ENCODE measurements around the gene B3GNT5.
A peak's percentile ranks its signal among the peaks of the same experiment; 100 is the strongest.
"Not testable (repeated sequence)": the region's sequence is repeated elsewhere in the genome, so short reads cannot be mapped to it uniquely, and the experiment has no call there.

The B3GNT5 gene

GRCh38 chr3:183252973-183253527, at the start of gene B3GNT5:
Gene B3GNT5, plus strand, starts transcription at chr3:183253253. Its CDS starts 16,546 bp downstream, at chr3:183269799.
- DNase-seq: peak; percentile 71

DNA sequence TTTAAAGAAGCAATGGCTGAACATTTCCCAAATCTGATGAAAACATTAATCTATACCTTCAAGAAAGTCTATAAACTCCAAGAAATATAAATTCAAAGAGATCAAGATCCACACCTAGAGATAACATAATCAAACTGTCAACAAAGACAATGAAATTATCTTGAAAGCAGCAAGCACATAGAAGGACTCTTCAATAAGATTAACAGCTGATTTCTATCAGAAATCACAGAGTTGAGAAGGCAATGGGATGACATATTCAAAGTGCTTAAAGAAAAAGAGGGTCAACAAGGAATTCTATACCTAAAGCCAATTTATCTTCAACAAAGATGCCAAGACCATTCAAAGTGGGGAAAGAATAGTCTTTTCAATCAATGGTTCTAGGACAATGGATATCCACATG, 49.4 kb upstream of the B3GNT5 start:
- no peak for DNase-seq

GRCh38 chr3:183208260-183208659, 44.8 kb upstream of the B3GNT5 start:
- no peak for DNase-seq

- no peak for DNase-seq
These were observed 44.3 kb upstream of the B3GNT5 start for GRCh38 chr3:183208800-183209199.

DNA sequence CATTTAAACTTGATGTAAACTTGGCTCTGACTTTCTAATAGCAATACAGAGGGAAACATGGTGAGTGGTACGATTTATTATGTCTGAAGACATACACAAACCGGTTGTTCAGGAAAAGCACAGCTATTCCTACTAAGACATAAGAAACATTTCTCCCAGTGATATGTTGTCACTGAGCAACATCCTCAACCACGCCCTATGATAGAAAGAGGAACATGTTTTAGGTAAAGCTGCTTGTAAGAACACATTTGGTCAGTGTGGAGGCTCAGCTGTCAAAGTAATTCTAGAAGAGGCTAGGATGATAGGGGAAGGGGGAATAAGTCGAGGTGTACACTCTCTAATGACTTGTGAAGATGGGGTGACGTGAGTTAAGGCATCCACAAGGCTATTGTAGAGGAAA, 42.7 kb upstream of the B3GNT5 start:
- no peak for DNase-seq

DNA sequence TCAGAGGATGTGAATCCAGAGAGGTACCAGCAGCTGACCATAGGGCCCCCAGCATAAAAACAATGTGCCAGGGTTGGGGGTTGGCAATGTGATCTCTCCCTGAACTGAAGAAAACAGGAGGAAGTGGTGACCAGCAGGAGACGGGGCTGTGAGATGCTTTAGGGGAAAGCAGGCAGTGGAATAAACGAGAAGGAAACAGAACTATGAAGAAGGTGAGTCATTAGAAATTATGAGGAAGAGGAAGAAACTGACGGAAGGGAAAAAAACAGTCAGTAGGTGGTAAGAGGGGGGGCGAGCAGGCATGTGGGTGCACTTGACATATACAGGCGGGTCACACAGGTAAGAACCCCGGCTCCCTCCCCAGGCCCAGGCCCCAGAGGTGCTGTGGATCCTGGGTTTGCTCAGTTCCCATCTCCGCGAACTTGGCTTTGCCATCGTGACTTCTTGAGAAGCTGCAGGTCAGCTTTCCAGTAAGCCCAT, 42.2 kb upstream of the B3GNT5 start:
- no peak for DNase-seq

- no peak for DNase-seq
These were observed 41.7 kb upstream of the B3GNT5 start for GRCh38 chr3:183211352-183211751.

DNA sequence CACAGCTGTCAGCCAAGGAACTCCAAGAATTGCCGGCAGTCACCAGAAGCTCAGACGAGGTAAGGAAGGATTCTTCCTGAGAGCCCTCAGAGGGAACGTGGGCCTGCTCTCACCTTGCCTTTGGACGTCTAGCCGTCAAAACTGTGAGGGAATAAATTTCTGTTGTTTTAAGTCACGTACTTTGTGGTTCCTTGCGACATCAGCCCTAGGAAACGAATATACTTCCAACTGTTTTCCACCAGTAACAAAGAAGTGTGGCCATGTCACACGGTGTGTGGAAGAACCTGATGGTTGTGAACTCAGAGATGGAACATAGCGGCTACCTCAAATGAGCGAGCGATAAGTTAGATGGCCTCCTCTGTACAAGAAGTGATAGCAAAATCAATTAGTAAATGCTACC, 41.0 kb upstream of the B3GNT5 start:
- DNase-seq: no peak

GRCh38 chr3:183212565-183212964, 40.5 kb upstream of the B3GNT5 start:
- DNase-seq: no peak

- DNase-seq: no peak
These were observed 39.4 kb upstream of the B3GNT5 start for GRCh38 chr3:183213415-183214276.

- DNase-seq: no peak
These were observed 38.8 kb upstream of the B3GNT5 start for GRCh38 chr3:183214277-183214612.

DNA sequence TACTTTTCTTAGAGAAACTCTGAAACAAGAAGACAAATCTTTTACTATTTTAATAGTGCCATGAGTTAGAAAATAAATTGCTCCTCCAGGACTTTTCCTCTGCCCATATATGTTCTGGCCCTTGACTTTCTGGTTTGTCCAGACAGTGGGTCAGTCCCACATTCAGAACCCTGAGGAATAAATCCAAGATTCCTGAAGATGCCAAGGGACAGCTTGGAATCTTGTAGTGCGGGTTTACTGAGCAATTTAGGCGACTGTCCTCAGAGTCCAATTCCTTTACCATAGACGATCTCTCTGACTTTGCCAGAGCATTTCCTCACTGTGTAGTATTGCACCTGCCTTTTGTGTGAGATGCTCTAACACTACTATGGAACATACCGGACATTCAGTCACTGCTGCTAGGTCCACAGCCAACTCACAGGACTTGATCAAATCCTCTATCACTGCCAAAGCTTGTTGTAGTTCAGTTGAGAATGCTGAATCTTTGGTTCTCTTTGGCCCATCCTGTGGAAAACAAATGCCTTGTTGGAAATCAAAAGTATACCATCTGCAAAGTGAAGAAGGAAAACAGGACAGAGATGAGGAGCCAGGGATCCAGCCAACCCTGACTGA, 37.4 kb upstream of the B3GNT5 start:
- DNase-seq: no peak

- no peak for DNase-seq
These were observed 35.3 kb upstream of the B3GNT5 start for GRCh38 chr3:183217548-183218332.

GRCh38 chr3:183218826-183219225, 34.2 kb upstream of the B3GNT5 start:
- DNase-seq: no peak

- no peak for DNase-seq
These were observed 32.2 kb upstream of the B3GNT5 start for GRCh38 chr3:183220828-183221227.

DNA sequence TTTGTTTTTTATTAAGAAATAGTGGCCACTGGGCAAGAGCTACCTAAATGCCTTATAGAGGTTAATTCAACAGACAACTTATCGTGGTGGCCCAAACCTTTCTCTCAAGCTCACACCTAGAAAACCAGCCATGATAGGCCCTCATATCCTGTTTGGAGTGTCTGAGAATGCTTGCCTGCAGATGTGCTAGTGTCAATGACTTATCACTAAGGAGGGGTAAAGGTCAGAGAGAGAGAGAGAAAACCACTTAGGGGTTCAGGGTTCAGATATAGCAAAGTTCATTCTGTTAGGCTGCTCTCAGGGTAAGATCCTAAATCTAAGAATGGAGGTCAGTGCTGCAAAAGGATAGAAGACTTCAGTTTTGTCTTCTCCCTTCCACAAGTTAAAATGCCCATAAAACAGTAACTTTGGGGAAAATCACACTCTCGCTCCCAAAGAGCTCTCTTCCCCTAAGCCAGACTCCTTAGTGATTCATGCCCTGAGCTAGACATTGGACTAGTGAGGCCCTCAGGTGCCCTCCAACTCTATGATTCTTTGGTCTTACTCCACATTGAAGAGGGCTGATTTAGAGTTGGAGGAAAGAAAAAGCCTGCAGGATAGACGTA, 30.3 kb upstream of the B3GNT5 start:
- DNase-seq: no peak

DNA sequence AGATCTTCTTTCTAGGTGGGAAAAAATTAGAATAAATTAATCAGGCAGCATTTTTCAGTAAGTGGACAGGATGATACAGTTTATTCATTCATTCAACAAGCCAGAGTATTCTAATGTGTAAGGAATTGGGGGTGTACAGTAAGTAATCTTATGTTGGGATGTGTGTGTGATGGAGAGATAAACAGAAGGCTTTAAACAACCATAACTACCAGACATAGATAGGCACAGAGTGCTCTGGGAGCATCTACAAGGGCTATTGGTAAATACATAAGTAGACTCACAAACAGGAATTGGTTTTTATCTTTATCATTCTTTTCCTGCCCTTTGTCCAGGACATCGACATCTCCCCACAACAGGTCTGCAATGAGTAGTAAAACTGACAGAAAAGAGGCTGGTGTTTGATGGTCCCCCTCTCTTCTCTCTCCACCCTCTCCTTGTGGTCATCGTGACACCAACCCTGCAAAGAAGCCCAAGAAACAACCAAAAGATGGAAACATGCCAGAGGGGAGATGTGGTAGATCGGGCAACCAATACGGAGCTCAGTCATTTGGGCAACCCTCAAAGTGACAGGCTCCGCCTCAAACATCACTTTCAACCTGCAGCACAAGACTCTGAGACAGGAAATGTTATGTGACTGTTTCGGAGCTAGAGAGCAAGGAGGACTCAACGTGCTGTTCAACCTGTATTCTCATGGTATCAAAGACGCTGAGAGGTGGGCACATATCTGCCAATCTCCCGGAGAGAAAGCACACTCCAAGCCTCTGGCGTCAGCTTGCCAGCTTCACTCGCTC, 28.7 kb upstream of the B3GNT5 start:
- DNase-seq: peak; percentile 61

- no peak for DNase-seq
These were observed 26.6 kb upstream of the B3GNT5 start for GRCh38 chr3:183226333-183226890.

- DNase-seq: no peak
These were observed 25.5 kb upstream of the B3GNT5 start for GRCh38 chr3:183227586-183227985.

GRCh38 chr3:183229178-183229577, 23.9 kb upstream of the B3GNT5 start:
- no peak for DNase-seq

DNA sequence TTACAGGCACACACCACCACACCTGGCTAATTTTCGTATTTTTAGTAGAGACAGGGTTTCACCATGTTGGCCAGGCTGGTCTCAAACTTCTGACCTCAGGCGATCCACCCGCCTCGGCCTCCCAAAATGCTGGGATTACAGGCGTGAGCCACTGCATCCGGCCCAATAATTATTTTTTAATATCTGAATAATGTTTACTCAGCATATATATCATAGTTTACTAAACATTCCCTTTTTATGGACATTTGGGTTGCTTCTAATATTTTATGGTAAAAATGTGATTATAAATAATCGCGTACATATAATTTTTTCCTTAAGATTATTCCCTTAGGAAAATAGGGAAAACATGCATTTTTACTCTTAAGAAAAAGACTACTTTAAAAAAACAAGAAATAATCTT, 22.8 kb upstream of the B3GNT5 start:
- DNase-seq: not testable (repeated sequence)

GRCh38 chr3:183230826-183231225, 22.2 kb upstream of the B3GNT5 start:
- DNase-seq: no peak
